K562 (cell line): ENCODE results near the gene IPO7. TPM values are rescaled to one million over a fixed set of nuclear protein-coding genes. Genes with fewer than 3 reads are reported as not detected.
A peak's percentile ranks its signal among the peaks of the same experiment; 100 is the strongest.

Experiments
- BDP1 ChIP-seq: IDR thresholded peaks from 3 replicates; pipeline ENCODE4 v1.6.1; 2011; ENCODE audit not compliant: insufficient read length, insufficient read depth
- C11orf30 ChIP-seq: fragments of 450-650 bp; IDR thresholded peaks from 2 replicates; pipeline ENCODE4 v1.6.1; 2016; ENCODE audit warnings: low read depth, mild to moderate bottlenecking
- CEBPB ChIP-seq: fragments of 450-650 bp; IDR thresholded peaks from 2 replicates; pipeline ENCODE4 v1.6.1; 2016; ENCODE audit warnings: missing genetic modification characterization, missing compliant biosample characterization
- FOXK2 ChIP-seq, 2 experiments: fragments of 450-650 bp; IDR thresholded peaks in 1 of 2; conservative IDR thresholded peaks in 1 of 2; 2 replicates each; pipeline ENCODE4 v1.6.1; 2016; ENCODE audit warnings: low read depth in 2 of 2, mild to moderate bottlenecking in 1 of 2
- FOXP4 ChIP-seq: sonication (generic); formaldehyde crosslinking; IDR thresholded peaks from 2 replicates; pipeline ENCODE4 v1.8.0; 2022; ENCODE audit warnings: mild to moderate bottlenecking, missing genetic modification reagents, borderline replicate concordance
- GATAD2B ChIP-seq: fragments of 450-650 bp; IDR thresholded peaks from 2 replicates; pipeline ENCODE4 v1.6.1; 2017; ENCODE audit warnings: mild to moderate bottlenecking, borderline replicate concordance
- ILF3 ChIP-seq: fragments of 450-650 bp; IDR thresholded peaks from 2 replicates; pipeline ENCODE4 v1.6.1; 2018; ENCODE audit warnings: antibody characterized with exemption, mild to moderate bottlenecking, moderate library complexity, borderline replicate concordance
- MEF2A ChIP-seq: IDR thresholded peaks from 2 replicates; pipeline ENCODE4 v1.6.1; 2011; ENCODE audit warnings: low read depth, mild to moderate bottlenecking, low read length, moderate library complexity; ENCODE audit not compliant: control insufficient read depth
- MTA2 ChIP-seq: fragments of 450-650 bp; IDR thresholded peaks from 2 replicates; pipeline ENCODE4 v1.6.1; 2016; ENCODE audit warnings: low read depth
- MYBL2 ChIP-seq, 2 experiments: fragments of 450-650 bp in 1 of 2; sonication (generic) in 1 of 2; formaldehyde crosslinking in 1 of 2; IDR thresholded peaks; 2 replicates each; pipeline versions ENCODE4 v1.6.1 to v1.8.1; 2017 to 2022; ENCODE audit warnings: borderline replicate concordance in 1 of 2, inconsistent platforms in 1 of 2, low read depth in 1 of 2, mild to moderate bottlenecking in 1 of 2, missing genetic modification reagents in 1 of 2, moderate library complexity in 1 of 2
- NFRKB ChIP-seq: fragments of 450-650 bp; IDR thresholded peaks from 2 replicates; pipeline ENCODE4 v1.6.1; 2016; ENCODE audit warnings: low read depth
- NR2F6 ChIP-seq: fragments of 450-650 bp; formaldehyde crosslinking; IDR thresholded peaks from 2 replicates; pipeline ENCODE4 v1.4.0; 2020; ENCODE audit warnings: mild to moderate bottlenecking
- TAF15 ChIP-seq: fragments of 200-400 bp; formaldehyde crosslinking; IDR thresholded peaks from 2 replicates; pipeline ENCODE4 v1.6.1; 2017; ENCODE audit warnings: mild to moderate bottlenecking, low read depth, low read length, moderate library complexity
- ZFP1 ChIP-seq: fragments of 450-650 bp; formaldehyde crosslinking; IDR thresholded peaks from 2 replicates; pipeline ENCODE4 v1.4.0; 2020; ENCODE audit warnings: mild to moderate bottlenecking, mixed read lengths
- ZNF212 ChIP-seq: fragments of 450-650 bp; formaldehyde crosslinking; IDR thresholded peaks from 2 replicates; pipeline ENCODE4 v1.4.0; 2020; ENCODE audit warnings: mild to moderate bottlenecking
- ZNF280B ChIP-seq: fragments of 250-450 bp; sonication (Bioruptor Pico); IDR thresholded peaks from 2 replicates; pipeline ENCODE4 v1.5.1; 2021; ENCODE audit warnings: mild to moderate bottlenecking
- ZNF316 ChIP-seq: fragments of 450-650 bp; IDR thresholded peaks from 2 replicates; pipeline ENCODE4 v1.6.1; 2016
- ZNF561 ChIP-seq: fragments of 450-650 bp; formaldehyde crosslinking; conservative IDR thresholded peaks from 2 replicates; pipeline ENCODE4 v1.4.0; 2020; ENCODE audit warnings: mild to moderate bottlenecking, moderate library complexity
- polyA plus RNA-seq, 8 experiments: library from polyadenylated mRNA; depleted of rRNA in 4 of 8; stranded (reverse) in 5 of 8; unstranded in 3 of 8; fragments of >200 nt; fragmentation: Nextera tagmentation in 2 of 8; fragmentation: Illumina TruSeq in 1 of 8; extraction: Ambion mirVana in 2 of 8; extraction: Trizol in 1 of 8; gene quantifications; 2 replicates each; pipeline versions ENCODE4 v1.2.1 to v1.2.3, GENCODE V29; 2011 to 2014; ENCODE audit warnings: inconsistent platforms in 1 of 8, missing spikeins in 1 of 8
- total RNA-seq, 7 experiments: library from RNA; depleted of rRNA in 6 of 7; stranded (reverse); fragments of >200 nt in 6 of 7; fragmentation: Illumina TruSeq in 2 of 7; extraction: Trizol in 2 of 7; gene quantifications; 2 replicates each; pipeline versions ENCODE4 v1.2.1 to v1.2.3, GENCODE V29; 2011 to 2021; ENCODE audit warnings: low replicate concordance in 1 of 7
- TF ChIP-seq, protein P1 (sequence below): fragments of 450-650 bp; IDR thresholded peaks from 2 replicates; pipeline ENCODE4 v1.6.1; 2018; ENCODE audit not compliant: partially characterized antibody

Gene IPO7
- total and polyA plus RNA-seq, 9 of the 15 experiments (the other 6 are each of a cell fraction or from before 2014, with no cell fraction given): 23.6 to 138 (median 110) TPM

- no peak for TF ChIP-seq BDP1
- TF ChIP-seq ZNF316: peak; percentile 99
- TF ChIP-seq GATAD2B: peak; percentile 78; the same call in 1 of the 2 replicates
- peak in 1 of 2 experiments; percentile 31; a peak in 1 of 4 replicates for TF ChIP-seq FOXK2 (conservative IDR thresholded peaks at IDR 0.05 in 1 of 2, IDR thresholded peaks at IDR 0.05 in 1 of 2; ENCODE audit: low read depth in 2 of 2)
- 0 out of 2 replicates have a peak, but pooled peaks have one; percentile 3 for TF ChIP-seq NFRKB
- peak; percentile 96 for TF ChIP-seq C11orf30
- TF ChIP-seq NR2F6: no peak
- TF ChIP-seq CEBPB (tag): 0 out of 2 replicates have a peak, but pooled peaks have one; percentile 44
- no peak for TF ChIP-seq MTA2
- TF ChIP-seq MEF2A: peak; percentile 60; the same call in 1 of the 2 replicates
- TF ChIP-seq FOXP4 (CRISPR knock-in tag): no peak
- TF ChIP-seq ZNF561 (CRISPR knock-in tag): no peak
- 0 out of 2 replicates have a peak, but pooled peaks have one; percentile 6 for TF ChIP-seq MYBL2 (IDR thresholded peaks at IDR 0.05; ENCODE audit: low read depth)
- no peak for TF ChIP-seq MYBL2 (CRISPR knock-in tag; IDR thresholded peaks at IDR 0.05; ENCODE audit: borderline replicate concordance)
- no peak for TF ChIP-seq TAF15
- TF ChIP-seq, protein P1, sequence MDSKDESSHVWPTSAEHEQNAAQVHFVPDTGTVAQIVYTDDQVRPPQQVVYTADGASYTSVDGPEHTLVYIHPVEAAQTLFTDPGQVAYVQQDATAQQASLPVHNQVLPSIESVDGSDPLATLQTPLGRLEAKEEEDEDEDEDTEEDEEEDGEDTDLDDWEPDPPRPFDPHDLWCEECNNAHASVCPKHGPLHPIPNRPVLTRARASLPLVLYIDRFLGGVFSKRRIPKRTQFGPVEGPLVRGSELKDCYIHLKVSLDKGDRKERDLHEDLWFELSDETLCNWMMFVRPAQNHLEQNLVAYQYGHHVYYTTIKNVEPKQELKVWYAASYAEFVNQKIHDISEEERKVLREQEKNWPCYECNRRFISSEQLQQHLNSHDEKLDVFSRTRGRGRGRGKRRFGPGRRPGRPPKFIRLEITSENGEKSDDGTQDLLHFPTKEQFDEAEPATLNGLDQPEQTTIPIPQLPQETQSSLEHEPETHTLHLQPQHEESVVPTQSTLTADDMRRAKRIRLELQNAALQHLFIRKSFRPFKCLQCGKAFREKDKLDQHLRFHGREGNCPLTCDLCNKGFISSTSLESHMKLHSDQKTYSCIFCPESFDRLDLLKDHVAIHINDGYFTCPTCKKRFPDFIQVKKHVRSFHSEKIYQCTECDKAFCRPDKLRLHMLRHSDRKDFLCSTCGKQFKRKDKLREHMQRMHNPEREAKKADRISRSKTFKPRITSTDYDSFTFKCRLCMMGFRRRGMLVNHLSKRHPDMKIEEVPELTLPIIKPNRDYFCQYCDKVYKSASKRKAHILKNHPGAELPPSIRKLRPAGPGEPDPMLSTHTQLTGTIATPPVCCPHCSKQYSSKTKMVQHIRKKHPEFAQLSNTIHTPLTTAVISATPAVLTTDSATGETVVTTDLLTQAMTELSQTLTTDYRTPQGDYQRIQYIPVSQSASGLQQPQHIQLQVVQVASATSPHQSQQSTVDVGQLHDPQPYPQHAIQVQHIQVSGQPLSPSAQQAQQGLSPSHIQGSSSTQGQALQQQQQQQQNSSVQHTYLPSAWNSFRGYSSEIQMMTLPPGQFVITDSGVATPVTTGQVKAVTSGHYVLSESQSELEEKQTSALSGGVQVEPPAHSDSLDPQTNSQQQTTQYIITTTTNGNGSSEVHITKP: peak; percentile 9
- 0 out of 2 replicates have a peak, but pooled peaks have one; percentile 3 for TF ChIP-seq ILF3
- no peak for TF ChIP-seq ZNF280B
- TF ChIP-seq ZNF212 (CRISPR knock-in tag): no peak
- no peak for TF ChIP-seq ZFP1 (CRISPR knock-in tag)
Observed at GRCh38 chr11:9462806-9463537, 78.5 kb downstream of the IPO7 start (continued).
